H9 (cell line): ENCODE results near the gene ARL16. TPM values are rescaled to one million over a fixed set of nuclear protein-coding genes. Genes with fewer than 3 reads are reported as not detected.

Experiments used
- DNase-seq: peaks from one replicate; pipeline ENCODE4 v3.0.0-alpha.2; 2017
- H2AFZ ChIP-seq: one replicate; pipeline ENCODE4 v1.6.1; 2013; ENCODE audit warnings: mild to moderate bottlenecking, low read length, control low read depth, moderate library complexity
- H2AK5ac ChIP-seq: 2 replicates; pipeline ENCODE4 v1.6.1; 2013; ENCODE audit warnings: low read length, control low read depth, mixed read lengths; ENCODE audit not compliant: insufficient read length
- H2BK120ac ChIP-seq: one replicate; pipeline ENCODE4 v1.6.1; 2013; ENCODE audit warnings: low read depth, mild to moderate bottlenecking, low read length, control low read depth, inconsistent platforms; ENCODE audit not compliant: poor library complexity, severe bottlenecking
- H2BK12ac ChIP-seq: 2 replicates; pipeline ENCODE4 v1.6.1; 2013; ENCODE audit warnings: low read length, control low read depth, mixed read lengths, low read depth; ENCODE audit not compliant: insufficient read length
- H2BK15ac ChIP-seq: 2 replicates; pipeline ENCODE4 v1.6.1; 2013; ENCODE audit warnings: low read depth, low read length, control low read depth
- H2BK20ac ChIP-seq: one replicate; pipeline ENCODE4 v1.6.1; 2013; ENCODE audit warnings: low read depth, mild to moderate bottlenecking, low read length, control low read depth, inconsistent platforms; ENCODE audit not compliant: poor library complexity, severe bottlenecking
- H2BK5ac ChIP-seq: 2 replicates; pipeline ENCODE4 v1.6.1; 2013; ENCODE audit warnings: low read length, control low read depth, mixed read lengths; ENCODE audit not compliant: insufficient read length
- H3K14ac ChIP-seq: 2 replicates; pipeline ENCODE4 v1.6.1; 2013; ENCODE audit warnings: low read length, control low read depth; ENCODE audit not compliant: insufficient read depth
- H3K18ac ChIP-seq: 2 replicates; pipeline ENCODE4 v1.6.1; 2013; ENCODE audit warnings: low read depth, mild to moderate bottlenecking, mixed read lengths, low read length, control low read depth; ENCODE audit not compliant: insufficient read length
- H3K23ac ChIP-seq: 2 replicates; pipeline ENCODE4 v1.6.1; 2013; ENCODE audit warnings: low read length, control low read depth, mixed read lengths, low read depth; ENCODE audit not compliant: insufficient read length
- H3K23me2 ChIP-seq: 2 replicates; pipeline ENCODE4 v1.6.1; 2013; ENCODE audit warnings: low read depth, mild to moderate bottlenecking, mixed read lengths, low read length, control low read depth; ENCODE audit not compliant: insufficient read length, poor library complexity, severe bottlenecking
- H3K27ac ChIP-seq: 2 replicates; pipeline ENCODE4 v1.5.1; 2013; ENCODE audit warnings: low read length, control low read depth, mixed read lengths, low read depth; ENCODE audit not compliant: insufficient read length
- H3K27me3 ChIP-seq: 2 replicates; pipeline ENCODE4 v1.6.1; 2013; ENCODE audit warnings: low read length, control low read depth, inconsistent platforms; ENCODE audit not compliant: insufficient read depth
- H3K4ac ChIP-seq: 2 replicates; pipeline ENCODE4 v1.6.1; 2013; ENCODE audit warnings: low read depth, mild to moderate bottlenecking, control low read depth, inconsistent platforms, low read length, moderate library complexity
- H3K4me1 ChIP-seq: 2 replicates; pipeline ENCODE4 v1.6.1; 2013; ENCODE audit warnings: low read length, control low read depth, inconsistent platforms; ENCODE audit not compliant: insufficient read depth
- H3K4me2 ChIP-seq: 2 replicates; pipeline ENCODE4 v1.6.1; 2013; ENCODE audit warnings: low read length, control low read depth, mixed read lengths; ENCODE audit not compliant: insufficient read length, insufficient read depth
- H3K56ac ChIP-seq: 2 replicates; pipeline ENCODE4 v1.6.1; 2013; ENCODE audit warnings: low read depth, mild to moderate bottlenecking, mixed read lengths, low read length, control low read depth; ENCODE audit not compliant: insufficient read length
- H3K79me1 ChIP-seq: 2 replicates; pipeline ENCODE4 v1.6.1; 2013; ENCODE audit warnings: low read depth, mild to moderate bottlenecking, moderate library complexity, low read length, control low read depth, inconsistent platforms; ENCODE audit not compliant: insufficient read depth, poor library complexity, severe bottlenecking
- H3K79me2 ChIP-seq: 2 replicates; pipeline ENCODE4 v1.6.1; 2013; ENCODE audit warnings: low read length, control low read depth, inconsistent platforms; ENCODE audit not compliant: insufficient read depth
- H3K9ac ChIP-seq: 2 replicates; pipeline ENCODE4 v1.6.1; 2013; ENCODE audit warnings: low read length, control low read depth, mixed read lengths; ENCODE audit not compliant: insufficient read length; ENCODE audit errors: extremely low read depth
- H3K9me3 ChIP-seq: one replicate; pipeline ENCODE4 v1.6.1; 2013; ENCODE audit warnings: low read depth, low read length, inconsistent platforms; ENCODE audit not compliant: control insufficient read depth
- H3T11ph ChIP-seq: one replicate; pipeline ENCODE4 v1.6.1; 2013; ENCODE audit warnings: mild to moderate bottlenecking, low read length, control low read depth, inconsistent platforms
- H4K20me1 ChIP-seq: one replicate; pipeline ENCODE4 v1.6.1; 2013; ENCODE audit not compliant: control insufficient read depth, insufficient read length, insufficient read depth
- H4K5ac ChIP-seq: 2 replicates; pipeline ENCODE4 v1.6.1; 2013; ENCODE audit warnings: low read depth, mild to moderate bottlenecking, mixed read lengths, low read length, control low read depth; ENCODE audit not compliant: insufficient read length
- H4K8ac ChIP-seq: replicated peaks from 2 replicates; pipeline ENCODE4 v1.6.1; 2013; ENCODE audit warnings: low read length, control low read depth, mixed read lengths, low read depth; ENCODE audit not compliant: insufficient read length
- H4K91ac ChIP-seq: 2 replicates; pipeline ENCODE4 v1.6.1; 2013; ENCODE audit warnings: low read depth, mild to moderate bottlenecking, moderate library complexity, mixed read lengths, low read length, control low read depth; ENCODE audit not compliant: insufficient read length
- H3K27ac Mint-ChIP-seq, 3 experiments: 2 replicates in 2 of 3; 3 replicates in 1 of 3; pipeline ENCODE4 v1.8.0; 2020 to 2021; ENCODE audit warnings: mixed read lengths in 3 of 3, mild to moderate bottlenecking in 1 of 3, moderate library complexity in 1 of 3
- H3K27me3 Mint-ChIP-seq: 2 replicates; pipeline ENCODE4 v1.8.0; 2021; ENCODE audit warnings: low read depth, mild to moderate bottlenecking, moderate library complexity, mixed read lengths
- H3K36me3 Mint-ChIP-seq, 3 experiments: 2 replicates in 2 of 3; 3 replicates in 1 of 3; pipeline ENCODE4 v1.8.0; 2020 to 2021; ENCODE audit warnings: low read depth in 3 of 3, mixed read lengths in 3 of 3; ENCODE audit not compliant: insufficient read depth in 1 of 3
- H3K4me1 Mint-ChIP-seq, 2 experiments: 2 replicates each; pipeline ENCODE4 v1.8.0; 2020; ENCODE audit warnings: mixed read lengths in 2 of 2
- H3K4me3 Mint-ChIP-seq, 2 experiments: 2 replicates in 1 of 2; 3 replicates in 1 of 2; pipeline ENCODE4 v1.8.0; 2020 to 2021; ENCODE audit warnings: mild to moderate bottlenecking in 2 of 2, mixed read lengths in 2 of 2, moderate library complexity in 1 of 2
- H3K9me3 Mint-ChIP-seq, 2 experiments: 2 replicates in 1 of 2; 3 replicates in 1 of 2; pipeline ENCODE4 v1.8.0; 2020; ENCODE audit warnings: mild to moderate bottlenecking in 2 of 2, mixed read lengths in 2 of 2, moderate library complexity in 1 of 2
- whole genome bisulfite sequencing: extraction: QIAGEN DNeasy Blood & Tissue Kit; methylation state at CpG from one replicate; pipeline ENCODE4 v1.1.7; 2013; ENCODE audit warnings: missing lambda C conversion rate, low lambda C conversion rate, mixed read lengths; ENCODE audit not compliant: insufficient read length; ENCODE audit errors: extremely low coverage; 5-methylcytosine and 5-hydroxymethylcytosine counted together
- total RNA-seq: library from RNA; stranded (reverse); gene quantifications from 2 replicates; pipeline ENCODE4 v1.2.1, GENCODE V29; 2021
- TF ChIP-seq, protein P1 (sequence below): fragments of 200-600 bp; sonication (generic); conservative IDR thresholded peaks from 3 replicates; pipeline ENCODE4 v1.8.0; 2021; ENCODE audit warnings: antibody characterized with exemption, mild to moderate bottlenecking

ARL16 gene
- total RNA-seq, 1 experiment from 2014 or later: 58.6 TPM

DNA sequence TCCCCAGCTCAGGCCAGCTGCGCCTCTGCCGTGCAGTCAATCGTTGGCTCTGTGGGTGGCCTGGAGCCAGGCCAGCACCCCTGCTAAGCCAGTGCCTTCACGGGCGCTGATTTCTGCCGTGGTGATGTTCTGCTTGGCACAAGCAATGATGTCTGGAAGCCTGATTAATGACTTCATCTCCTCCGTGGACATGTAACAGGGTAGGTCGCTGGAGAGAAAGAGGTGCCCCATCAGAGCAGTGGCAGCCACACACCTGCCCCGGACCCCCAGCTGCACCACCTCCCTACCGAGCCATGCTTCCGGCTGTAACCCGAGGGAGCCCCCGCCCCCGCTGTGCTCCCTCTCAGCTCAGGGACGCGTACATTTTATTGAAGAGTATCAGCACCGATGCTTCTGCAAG is 1.9 kb downstream of the ARL16 start:
- H3K56ac ChIP-seq: no peak overlapping the region
- H2BK120ac ChIP-seq: no peak overlapping the region
- TF ChIP-seq, protein P1, sequence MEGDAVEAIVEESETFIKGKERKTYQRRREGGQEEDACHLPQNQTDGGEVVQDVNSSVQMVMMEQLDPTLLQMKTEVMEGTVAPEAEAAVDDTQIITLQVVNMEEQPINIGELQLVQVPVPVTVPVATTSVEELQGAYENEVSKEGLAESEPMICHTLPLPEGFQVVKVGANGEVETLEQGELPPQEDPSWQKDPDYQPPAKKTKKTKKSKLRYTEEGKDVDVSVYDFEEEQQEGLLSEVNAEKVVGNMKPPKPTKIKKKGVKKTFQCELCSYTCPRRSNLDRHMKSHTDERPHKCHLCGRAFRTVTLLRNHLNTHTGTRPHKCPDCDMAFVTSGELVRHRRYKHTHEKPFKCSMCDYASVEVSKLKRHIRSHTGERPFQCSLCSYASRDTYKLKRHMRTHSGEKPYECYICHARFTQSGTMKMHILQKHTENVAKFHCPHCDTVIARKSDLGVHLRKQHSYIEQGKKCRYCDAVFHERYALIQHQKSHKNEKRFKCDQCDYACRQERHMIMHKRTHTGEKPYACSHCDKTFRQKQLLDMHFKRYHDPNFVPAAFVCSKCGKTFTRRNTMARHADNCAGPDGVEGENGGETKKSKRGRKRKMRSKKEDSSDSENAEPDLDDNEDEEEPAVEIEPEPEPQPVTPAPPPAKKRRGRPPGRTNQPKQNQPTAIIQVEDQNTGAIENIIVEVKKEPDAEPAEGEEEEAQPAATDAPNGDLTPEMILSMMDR: no peak
- no peak overlapping the region for H2AFZ ChIP-seq
- no peak overlapping the region for H2BK5ac ChIP-seq
- H3K4ac ChIP-seq: no peak overlapping the region
- no peak overlapping the region for H3T11ph ChIP-seq
- H4K91ac ChIP-seq: no peak overlapping the region
- no peak overlapping the region for H3K9ac ChIP-seq
- peaks cover 10% of the 10 kb centered on the region for H3K23me2 ChIP-seq
- no peaks in the 10 kb centered on the region for H3K9me3 ChIP-seq
- no peak overlapping the region for H2BK12ac ChIP-seq
- H3K27me3 ChIP-seq: no peaks in the 10 kb centered on the region
- H2BK20ac ChIP-seq: no peak overlapping the region
- H3K79me1 ChIP-seq: peaks cover 8% of the 10 kb centered on the region
- H4K8ac ChIP-seq: no peak overlapping the region
- H3K79me2 ChIP-seq: peaks cover 9% of the 10 kb centered on the region; the same call in 1 of the 2 replicates
- no peaks in the 10 kb centered on the region for H3K4me1 ChIP-seq
- no peak overlapping the region for H3K14ac ChIP-seq
- no peak overlapping the region for H3K4me2 ChIP-seq
- H3K27me3 Mint-ChIP-seq: no peaks in the 10 kb centered on the region; the same call in 1 of the 2 replicates
- peaks cover 14 to 20% of the 10 kb centered on the region in 2 experiments for H3K4me1 Mint-ChIP-seq
- H4K20me1 ChIP-seq: no peaks in the 10 kb centered on the region
- H3K18ac ChIP-seq: no peak overlapping the region
- H3K9me3 Mint-ChIP-seq: no peaks in the 10 kb centered on the region
- no peak overlapping the region for H2AK5ac ChIP-seq
- no peak overlapping the region; a peak in 1 of 7 replicates for H3K27ac Mint-ChIP-seq
- H4K5ac ChIP-seq: no peak overlapping the region
- DNase-seq: no peak
- H2BK15ac ChIP-seq: no peak overlapping the region
- H3K4me3 Mint-ChIP-seq: peak overlapping the region; percentile 22 to 54; a peak in 4 of 5 replicates
- H3K36me3 Mint-ChIP-seq: peaks cover 4 to 28% (median 19%) of the 10 kb centered on the region in 3 experiments
- H3K27ac ChIP-seq: no peak overlapping the region
- no CpG with 5 or more reads among the region's 17 CpGs for WGBS
- no peak overlapping the region for H3K23ac ChIP-seq
